Mononuclear cell (primary cell): ENCODE measurements around the gene ZNF467. TPM values are rescaled to one million over a fixed set of nuclear protein-coding genes. Genes with fewer than 3 reads are reported as not detected.

ENCODE experiments used
- H3K27me3 ChIP-seq: 2 replicates; pipeline ENCODE4 v1.6.0; 2011; ENCODE audit warnings: low read length, control low read depth; ENCODE audit not compliant: insufficient read depth
- H3K4me1 ChIP-seq: 2 replicates; pipeline ENCODE4 v1.5.1; 2011; ENCODE audit warnings: mild to moderate bottlenecking, low read length, control low read depth; ENCODE audit not compliant: insufficient read depth
- H3K4me3 ChIP-seq: 2 replicates; pipeline ENCODE4 v1.5.1; 2011; ENCODE audit warnings: mild to moderate bottlenecking, low read length, moderate library complexity
- H3K9me3 ChIP-seq: 2 replicates; pipeline ENCODE4 v1.5.1; 2011; ENCODE audit warnings: low read depth, mild to moderate bottlenecking, control low read depth, low read length
- total RNA-seq: library from RNA; depleted of rRNA; stranded (reverse); fragments of >200 nt; gene quantifications from one replicate; pipeline ENCODE4 v1.2.3, GENCODE V29; 2012

The ZNF467 gene
- total RNA-seq, 1 donor: 6.8 TPM

DNA sequence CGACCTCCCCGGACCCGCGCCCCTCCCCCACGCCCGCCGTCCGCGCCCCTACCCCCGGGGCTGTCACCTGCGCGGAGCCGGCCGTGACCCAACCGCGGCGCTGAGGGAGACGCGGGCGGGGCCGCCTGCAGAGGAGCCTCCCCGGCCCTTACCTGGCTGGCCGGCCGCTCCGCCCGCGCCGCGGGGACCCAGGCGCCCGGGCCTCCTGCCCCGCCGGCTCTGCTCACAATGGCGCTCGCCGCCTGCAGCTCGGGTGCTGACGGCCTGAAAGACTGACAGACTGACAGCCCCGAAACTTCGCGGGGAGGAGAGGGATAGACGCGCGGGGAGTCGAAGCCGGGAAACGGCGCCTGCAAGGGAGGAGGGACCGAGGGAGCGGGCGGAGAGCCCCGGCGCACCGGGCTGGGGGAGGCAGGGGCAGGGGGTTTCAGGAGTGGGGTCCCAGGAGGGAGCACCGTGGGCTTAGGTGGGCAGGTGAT lies 393 bp downstream of the ZNF467 start:
- peaks cover 36% of the 10 kb centered on the region for H3K4me1 ChIP-seq
- H3K9me3 ChIP-seq: no peaks in the 10 kb centered on the region
- H3K4me3 ChIP-seq: peak overlapping the region; percentile 51
- H3K27me3 ChIP-seq: no peaks in the 10 kb centered on the region

DNA sequence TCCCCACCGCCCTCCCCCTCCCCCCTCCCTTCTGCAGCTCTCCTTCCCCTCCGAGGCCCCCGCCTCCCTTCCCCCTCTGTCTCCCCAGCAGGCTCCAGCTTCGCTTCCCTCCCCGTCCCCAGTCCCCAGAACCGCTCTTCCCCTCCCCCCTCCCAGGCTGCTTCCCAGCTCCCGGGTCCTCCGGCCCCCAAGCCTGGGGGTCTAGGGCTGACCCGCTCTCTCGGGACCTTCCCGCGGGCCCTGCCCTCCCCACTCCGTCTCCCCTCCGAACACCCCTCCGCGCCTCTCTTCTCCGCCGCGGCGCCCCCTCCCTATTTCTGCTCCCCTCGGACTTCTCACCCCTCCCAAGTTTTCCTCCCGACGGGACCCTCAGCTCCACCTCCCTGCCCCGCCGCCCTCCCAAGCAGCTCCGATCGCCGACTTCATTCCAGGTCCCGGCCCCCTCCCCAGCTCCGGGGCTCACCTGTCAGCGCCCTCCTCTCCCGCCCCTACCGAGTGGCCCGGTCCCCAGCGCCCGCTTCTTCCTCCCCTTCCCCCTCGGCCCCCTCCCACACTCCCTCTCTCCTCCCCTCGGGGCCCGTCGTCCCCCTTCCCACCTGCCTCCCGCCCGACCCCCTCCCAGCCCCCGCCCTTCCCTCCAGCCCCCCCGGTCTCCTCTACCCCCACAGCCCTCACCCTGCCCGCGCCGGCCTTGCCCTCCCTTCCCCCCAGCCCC lies 990 bp downstream of the ZNF467 start:
- Histone ChIP-seq H3K9me3 (no peaks in the 10 kb centered on the region), H3K4me3 (peak overlapping the region; percentile 52), H3K4me1 (peaks cover 36% of the 10 kb centered on the region), H3K27me3 (no peaks in the 10 kb centered on the region)

DNA sequence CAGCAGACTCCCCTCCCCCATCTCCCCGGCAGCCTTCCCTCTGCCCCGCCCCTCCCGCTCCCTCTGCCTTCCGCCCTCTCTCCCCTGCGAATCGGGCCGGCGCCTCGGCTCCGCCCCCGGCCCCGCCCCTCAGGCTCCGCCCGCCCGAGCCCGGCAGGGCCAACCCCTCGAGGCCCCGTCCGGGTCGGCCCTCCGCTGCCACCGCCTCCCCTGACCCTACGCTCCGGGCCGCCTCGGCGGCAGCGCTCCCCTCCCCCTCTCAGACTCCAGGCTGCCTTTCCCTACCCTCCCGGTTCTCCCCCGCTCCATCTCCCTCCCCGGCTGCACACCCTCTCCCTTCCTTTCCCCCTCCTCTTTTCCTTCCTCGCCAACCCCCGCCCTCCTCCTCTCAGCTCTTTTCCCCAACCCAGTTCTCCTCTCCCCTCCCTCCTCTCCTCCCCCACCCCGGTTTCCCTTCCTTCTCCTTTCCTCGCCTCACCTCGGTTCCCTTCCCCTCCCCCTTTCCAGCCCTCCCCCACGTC lies 1.6 kb downstream of the ZNF467 start:
- peak overlapping the region; percentile 44 for H3K4me3 ChIP-seq
- peaks cover 33% of the 10 kb centered on the region for H3K4me1 ChIP-seq
- H3K9me3 ChIP-seq: no peaks in the 10 kb centered on the region
- H3K27me3 ChIP-seq: no peaks in the 10 kb centered on the region

- H3K4me1 ChIP-seq: peaks cover 26% of the 10 kb centered on the region
- H3K27me3 ChIP-seq: no peaks in the 10 kb centered on the region
- H3K9me3 ChIP-seq: no peaks in the 10 kb centered on the region
- no peak overlapping the region for H3K4me3 ChIP-seq
Measured at GRCh38 chr7:149770728-149771636, 2.4 kb downstream of the ZNF467 start.

DNA sequence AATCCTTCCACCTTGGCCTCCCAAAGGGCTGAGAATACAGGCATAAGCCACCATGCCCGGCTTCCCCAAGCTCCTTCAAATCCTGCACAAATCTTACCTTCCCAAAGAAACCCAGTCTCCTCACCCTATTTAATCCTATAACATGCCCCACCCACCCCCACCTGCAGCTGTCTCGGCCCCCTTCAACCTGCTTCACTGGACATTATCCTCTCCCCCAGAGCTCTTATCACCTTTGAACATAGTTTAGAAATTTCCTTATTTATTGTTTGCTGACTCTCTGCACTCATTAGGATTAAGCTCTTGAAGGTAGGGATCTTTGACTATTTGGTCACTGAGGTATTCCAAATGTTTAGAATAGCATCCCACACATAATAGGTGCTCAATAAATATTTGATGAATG lies 3.5 kb downstream of the ZNF467 start:
- Histone ChIP-seq H3K4me1 (peaks cover 17% of the 10 kb centered on the region), H3K4me3 (no peak overlapping the region), H3K27me3 (no peaks in the 10 kb centered on the region), H3K9me3 (no peaks in the 10 kb centered on the region)

DNA sequence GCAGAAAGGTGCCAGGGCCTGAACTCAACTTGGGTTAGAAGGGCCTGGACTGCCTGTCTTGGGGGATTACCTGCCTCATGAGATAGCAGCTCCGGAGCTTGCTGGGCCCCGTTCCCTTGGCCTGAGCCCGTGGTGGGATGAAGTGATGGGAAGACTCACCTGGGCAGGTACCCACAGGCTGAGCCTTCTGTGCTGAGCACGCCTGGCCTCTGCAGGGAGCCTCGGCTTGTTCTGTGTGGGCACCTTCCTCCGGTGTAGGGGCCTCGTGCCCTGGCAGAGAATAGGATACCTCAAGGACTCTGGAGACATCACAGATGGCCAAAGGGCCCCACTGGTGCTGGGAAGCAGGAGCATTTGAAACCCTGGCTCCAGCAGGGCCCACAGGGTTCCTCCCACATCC lies 4.5 kb downstream of the ZNF467 start:
- H3K4me3 ChIP-seq: no peak overlapping the region
- H3K9me3 ChIP-seq: no peaks in the 10 kb centered on the region
- H3K27me3 ChIP-seq: no peaks in the 10 kb centered on the region
- peaks cover 8% of the 10 kb centered on the region for H3K4me1 ChIP-seq

GRCh38 chr7:149767068-149767467 lies 6.3 kb downstream of the ZNF467 start:
- Histone ChIP-seq H3K4me3 (no peak overlapping the region), H3K9me3 (no peaks in the 10 kb centered on the region), H3K4me1 (peaks cover 8% of the 10 kb centered on the region), H3K27me3 (no peaks in the 10 kb centered on the region)

- Histone ChIP-seq H3K27me3 (no peaks in the 10 kb centered on the region), H3K9me3 (no peaks in the 10 kb centered on the region), H3K4me1 (peaks cover 6% of the 10 kb centered on the region), H3K4me3 (no peak overlapping the region)
Measured at GRCh38 chr7:149766135-149766675, 7.2 kb downstream of the ZNF467 start.

DNA sequence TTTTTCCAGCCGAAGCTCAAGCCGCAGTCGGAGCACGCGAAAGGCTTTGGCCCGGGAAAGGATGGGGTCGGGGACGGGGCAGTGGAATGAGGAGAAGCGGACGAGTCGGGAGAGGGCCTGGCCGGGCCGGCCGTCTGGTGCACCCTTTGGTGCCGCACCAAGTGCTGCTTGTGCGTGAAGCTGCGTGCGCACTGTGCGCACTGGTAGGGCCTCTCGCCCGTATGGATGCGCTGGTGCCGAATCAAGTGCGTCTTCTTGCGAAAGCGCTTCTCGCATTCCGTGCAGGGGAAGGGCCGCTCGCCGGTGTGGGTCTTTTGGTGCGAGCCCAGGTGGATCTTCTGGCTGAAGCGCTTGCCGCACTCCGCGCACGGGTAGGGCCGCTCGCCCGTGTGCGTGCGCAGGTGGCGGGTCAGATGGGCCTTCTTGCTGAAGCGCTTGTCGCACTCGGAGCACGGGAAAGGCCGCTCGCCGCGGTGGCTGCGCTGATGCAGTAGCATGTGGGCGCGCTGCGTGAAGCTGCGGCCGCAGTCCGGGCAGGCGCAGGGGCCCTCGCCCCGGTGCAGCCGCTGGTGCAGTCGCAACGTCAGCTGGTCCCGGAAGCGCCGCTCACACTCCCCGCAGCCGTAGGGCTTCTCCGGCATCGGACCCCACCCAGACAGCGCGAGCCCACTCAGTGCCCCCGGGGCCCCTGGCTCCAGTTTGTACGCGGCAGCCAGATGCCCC lies 7.8 kb downstream of the ZNF467 start:
- no peaks in the 10 kb centered on the region for H3K27me3 ChIP-seq
- no peak overlapping the region for H3K4me3 ChIP-seq
- H3K4me1 ChIP-seq: no peaks in the 10 kb centered on the region
- no peaks in the 10 kb centered on the region for H3K9me3 ChIP-seq

- H3K4me3 ChIP-seq: no peak overlapping the region
- no peaks in the 10 kb centered on the region for H3K4me1 ChIP-seq
- H3K27me3 ChIP-seq: no peaks in the 10 kb centered on the region
- H3K9me3 ChIP-seq: no peaks in the 10 kb centered on the region
Measured at GRCh38 chr7:149764481-149765398, 8.6 kb downstream of the ZNF467 start.

GRCh38 chr7:149763563-149764240 lies 9.7 kb downstream of the ZNF467 start:
- Histone ChIP-seq H3K9me3 (no peaks in the 10 kb centered on the region), H3K4me1 (no peaks in the 10 kb centered on the region), H3K4me3 (no peak overlapping the region), H3K27me3 (no peaks in the 10 kb centered on the region)

DNA sequence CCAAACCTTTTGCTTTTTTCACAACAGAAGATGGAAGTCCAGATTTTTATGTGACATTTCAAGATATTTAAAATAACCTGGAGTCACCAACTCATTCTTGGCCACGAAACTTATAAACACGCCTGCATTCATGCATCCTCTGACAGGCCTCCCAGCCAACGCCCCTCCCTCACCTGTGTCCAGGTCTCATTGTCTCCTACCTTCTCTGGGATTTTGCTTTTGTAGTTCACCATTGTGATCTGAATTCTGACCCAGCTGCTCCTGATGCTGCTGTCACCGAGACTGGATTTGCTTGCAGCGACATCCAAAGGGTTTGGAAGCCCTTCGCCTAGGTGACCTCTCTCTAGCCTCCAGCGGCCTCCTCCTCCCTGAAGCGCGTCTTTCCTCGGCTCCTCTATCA lies 10.8 kb downstream of the ZNF467 start:
- no peak overlapping the region for H3K4me3 ChIP-seq
- H3K4me1 ChIP-seq: no peaks in the 10 kb centered on the region
- H3K27me3 ChIP-seq: no peaks in the 10 kb centered on the region
- H3K9me3 ChIP-seq: no peaks in the 10 kb centered on the region

GRCh38 chr7:149762089-149762488 lies 11.3 kb downstream of the ZNF467 start:
- no peak overlapping the region for H3K4me3 ChIP-seq
- H3K27me3 ChIP-seq: no peaks in the 10 kb centered on the region
- H3K9me3 ChIP-seq: no peaks in the 10 kb centered on the region
- no peaks in the 10 kb centered on the region for H3K4me1 ChIP-seq
